ENCODE data around the gene PROZ.

PROZ gene

GRCh38 chr13:113153810-113154748, 4.4 kb upstream of the PROZ start:
- peak overlapping the region; percentile 26 for H3K4me3 ChIP-seq (ENCODE audit: low read depth, low read length)
- TF ChIP-seq, protein P1, sequence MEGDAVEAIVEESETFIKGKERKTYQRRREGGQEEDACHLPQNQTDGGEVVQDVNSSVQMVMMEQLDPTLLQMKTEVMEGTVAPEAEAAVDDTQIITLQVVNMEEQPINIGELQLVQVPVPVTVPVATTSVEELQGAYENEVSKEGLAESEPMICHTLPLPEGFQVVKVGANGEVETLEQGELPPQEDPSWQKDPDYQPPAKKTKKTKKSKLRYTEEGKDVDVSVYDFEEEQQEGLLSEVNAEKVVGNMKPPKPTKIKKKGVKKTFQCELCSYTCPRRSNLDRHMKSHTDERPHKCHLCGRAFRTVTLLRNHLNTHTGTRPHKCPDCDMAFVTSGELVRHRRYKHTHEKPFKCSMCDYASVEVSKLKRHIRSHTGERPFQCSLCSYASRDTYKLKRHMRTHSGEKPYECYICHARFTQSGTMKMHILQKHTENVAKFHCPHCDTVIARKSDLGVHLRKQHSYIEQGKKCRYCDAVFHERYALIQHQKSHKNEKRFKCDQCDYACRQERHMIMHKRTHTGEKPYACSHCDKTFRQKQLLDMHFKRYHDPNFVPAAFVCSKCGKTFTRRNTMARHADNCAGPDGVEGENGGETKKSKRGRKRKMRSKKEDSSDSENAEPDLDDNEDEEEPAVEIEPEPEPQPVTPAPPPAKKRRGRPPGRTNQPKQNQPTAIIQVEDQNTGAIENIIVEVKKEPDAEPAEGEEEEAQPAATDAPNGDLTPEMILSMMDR (IDR thresholded peaks at IDR 0.05; ENCODE audit: borderline replicate concordance, insufficient read depth, low read depth, low read length): no peak

GRCh38 chr13:113155201-113155600, 3.2 kb upstream of the PROZ start:
- TF ChIP-seq, protein P1 (IDR thresholded peaks at IDR 0.05; ENCODE audit: borderline replicate concordance, insufficient read depth, low read depth, low read length): no peak
- no peak overlapping the region for H3K4me3 ChIP-seq (ENCODE audit: low read depth, low read length)

- TF ChIP-seq, protein P1 (IDR thresholded peaks at IDR 0.05; ENCODE audit: borderline replicate concordance, insufficient read depth, low read depth, low read length): no peak
- no peak overlapping the region for H3K4me3 ChIP-seq (ENCODE audit: low read depth, low read length)
Measured at GRCh38 chr13:113155982-113156655, 2.3 kb upstream of the PROZ start.

DNA sequence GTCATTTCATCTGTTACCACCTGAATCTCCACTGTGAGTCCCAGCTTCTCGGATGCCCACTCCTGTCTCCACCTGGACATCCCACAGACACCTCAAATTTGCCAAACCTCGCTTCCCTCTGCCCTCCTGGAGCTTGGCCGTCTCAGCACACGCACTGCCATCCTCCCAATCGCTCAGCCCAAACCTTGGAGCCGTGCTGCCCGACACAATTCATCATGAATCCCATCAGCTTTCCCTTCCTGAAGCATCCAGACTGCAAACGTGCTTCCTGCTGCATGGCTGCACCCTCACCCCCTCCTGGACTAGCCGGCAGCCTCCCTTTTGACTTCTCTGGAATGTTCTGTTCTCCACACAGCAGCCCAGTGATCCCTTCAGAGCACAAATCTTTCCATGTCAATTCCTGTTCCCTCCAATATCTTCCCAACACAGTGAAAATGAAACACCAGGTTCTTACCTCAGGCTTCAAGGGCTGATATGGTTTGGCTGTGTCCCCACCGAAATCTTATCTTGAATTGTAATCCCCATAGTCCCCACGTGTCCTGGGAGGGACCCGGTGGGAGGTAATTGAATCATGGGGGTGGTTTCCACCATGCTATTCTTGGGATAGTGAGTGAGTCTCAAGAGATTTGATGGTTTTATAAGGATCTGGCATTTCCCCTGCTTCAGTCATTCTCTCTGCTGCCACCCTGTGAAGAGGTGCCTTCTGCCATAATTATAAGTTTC, 1.1 kb upstream of the PROZ start:
- TF ChIP-seq, protein P1 (IDR thresholded peaks at IDR 0.05; ENCODE audit: borderline replicate concordance, insufficient read depth, low read depth, low read length): no peak
- no peak overlapping the region for H3K4me3 ChIP-seq (ENCODE audit: low read depth, low read length)

GRCh38 chr13:113158946-113159345, 498 bp downstream of the PROZ start:
- TF ChIP-seq, protein P1 (IDR thresholded peaks at IDR 0.05; ENCODE audit: borderline replicate concordance, insufficient read depth, low read depth, low read length): no peak
- no peak overlapping the region for H3K4me3 ChIP-seq (ENCODE audit: low read depth, low read length)

DNA sequence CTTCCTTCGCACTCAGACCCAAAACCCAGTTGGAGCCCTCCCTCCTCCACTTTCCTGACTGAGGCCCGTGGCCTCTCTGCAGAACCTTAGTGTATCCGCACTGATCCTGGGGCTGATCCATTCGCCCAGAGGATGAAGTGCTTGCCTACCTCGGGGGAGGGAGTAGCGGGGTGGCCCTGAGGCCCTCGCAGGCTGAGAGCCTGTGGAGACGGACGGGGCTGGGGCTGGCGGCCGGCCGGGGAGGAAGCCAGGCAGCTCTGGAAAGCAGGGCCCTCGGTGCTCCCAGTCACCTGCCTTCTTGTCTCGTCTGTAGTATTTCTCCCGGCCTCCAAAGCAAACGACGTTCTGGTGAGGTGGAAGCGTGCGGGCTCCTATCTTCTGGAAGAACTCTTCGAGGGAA, 1.3 kb downstream of the PROZ start:
- no peak overlapping the region for H3K4me3 ChIP-seq (ENCODE audit: low read depth, low read length)
- TF ChIP-seq, protein P1 (IDR thresholded peaks at IDR 0.05; ENCODE audit: borderline replicate concordance, insufficient read depth, low read depth, low read length): no peak

Data from GM12875 (cell line).